IPS-11a (cell line): ENCODE measurements around the gene CYTH3.
"Not testable (repeated sequence)": the region's sequence is repeated elsewhere in the genome, so short reads cannot be mapped to it uniquely, and the experiment has no call there.

Source experiments
- H3K4me3 ChIP-seq: one replicate; pipeline ENCODE4 v1.5.1; 2013; ENCODE audit warnings: low read depth, low read length, control low read depth

The CYTH3 gene

DNA sequence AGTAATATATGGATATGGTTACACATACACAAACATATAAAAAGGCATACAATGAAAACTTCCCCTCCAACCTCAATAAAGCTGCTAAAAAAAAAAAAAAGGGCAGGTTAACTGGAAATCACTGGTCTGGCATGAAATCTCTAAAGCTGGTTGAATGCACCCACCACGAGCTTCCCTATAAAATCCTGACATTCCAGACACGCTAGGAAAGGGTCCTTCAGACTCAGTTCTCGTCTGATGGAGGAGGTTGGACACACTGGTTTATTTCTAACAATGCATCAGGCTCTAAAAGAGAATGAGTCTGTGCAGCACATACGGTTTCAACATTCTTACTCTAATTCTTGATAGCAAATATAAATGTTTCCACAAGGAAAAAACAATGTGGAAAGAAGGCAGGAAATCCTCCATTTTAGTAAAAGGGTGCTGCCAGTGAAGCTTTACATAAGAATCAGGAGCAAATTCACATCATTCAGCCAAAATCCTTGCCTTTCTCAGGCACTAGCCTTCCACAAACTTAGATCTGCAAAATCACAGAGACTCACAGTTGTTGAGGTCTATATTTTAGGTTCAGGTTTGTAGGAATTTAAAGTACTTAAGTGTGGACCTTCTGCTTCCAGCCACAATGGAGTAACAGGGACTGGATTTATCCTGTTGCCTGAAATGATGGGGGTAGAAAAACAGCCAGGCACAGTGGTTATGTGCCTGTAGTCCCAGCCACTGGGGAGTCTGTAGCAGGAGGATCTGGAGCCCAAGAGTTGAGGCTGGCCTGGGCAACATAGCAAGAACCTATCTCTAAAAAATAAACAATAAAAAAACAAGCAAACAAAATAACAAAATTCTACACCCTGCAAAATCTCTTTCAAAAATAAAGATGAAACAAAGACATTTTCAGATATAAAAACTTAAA lies 73.5 kb downstream of the CYTH3 start:
- H3K4me3 ChIP-seq: no peak overlapping the region

DNA sequence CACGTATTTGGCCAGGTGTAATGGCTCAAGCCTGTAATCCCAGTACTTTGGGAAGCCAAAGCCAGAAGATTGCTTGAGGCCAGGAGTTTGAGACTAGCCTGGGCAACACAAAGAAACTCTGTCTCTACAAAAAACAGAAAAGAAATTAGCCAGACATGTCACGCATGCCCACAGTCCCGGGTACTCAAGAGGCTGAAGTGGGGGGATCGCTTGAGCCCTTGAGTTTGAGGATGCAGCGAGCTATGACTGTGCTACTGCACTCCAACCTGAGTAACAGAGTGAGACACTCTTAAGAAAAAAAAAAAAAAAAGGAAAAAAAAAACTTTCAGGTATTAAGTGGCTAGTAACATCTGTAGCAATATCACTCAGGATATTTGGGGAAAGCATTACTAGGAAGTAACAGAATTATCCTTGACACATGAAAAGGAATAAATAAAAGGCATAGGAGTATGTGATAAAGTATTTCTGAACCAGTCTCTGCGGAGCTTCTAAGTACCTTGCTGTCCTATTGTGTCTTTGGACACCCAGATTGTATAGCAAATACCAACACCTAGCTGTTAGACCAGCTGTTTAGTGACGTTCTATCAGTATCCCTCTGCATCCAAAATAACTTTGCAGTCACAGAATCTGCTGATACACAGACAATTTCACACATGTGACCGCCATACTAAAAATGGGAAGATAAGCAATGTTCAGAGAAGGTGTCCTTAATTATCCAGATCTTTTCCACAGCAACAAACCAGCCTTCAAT lies 74.4 kb downstream of the CYTH3 start:
- no peak overlapping the region for H3K4me3 ChIP-seq

DNA sequence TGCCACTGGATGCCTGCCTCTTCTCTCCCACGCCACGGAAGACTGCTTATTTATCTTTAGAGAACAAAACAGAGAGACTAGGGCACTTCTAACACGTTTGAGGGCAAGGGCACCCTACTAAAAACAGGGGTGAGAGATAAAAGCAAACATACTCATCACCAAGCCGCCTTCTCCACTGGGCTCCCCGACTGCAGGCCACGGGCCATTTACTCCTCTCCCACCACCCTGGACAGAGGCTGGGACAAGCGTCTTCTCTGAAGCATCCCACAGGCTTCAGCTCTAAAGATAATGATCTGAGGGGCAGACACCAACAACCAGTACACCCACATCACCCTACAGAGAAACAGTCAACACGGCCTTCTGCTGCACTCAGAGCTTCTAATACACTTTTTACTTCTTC lies 78.7 kb downstream of the CYTH3 start:
- no peak overlapping the region for H3K4me3 ChIP-seq

- not testable (repeated sequence) for H3K4me3 ChIP-seq
These were observed 81.9 kb downstream of the CYTH3 start for GRCh38 chr7:6190563-6190962.

- no peak overlapping the region for H3K4me3 ChIP-seq
These were observed 84.0 kb downstream of the CYTH3 start for GRCh38 chr7:6188389-6188788.

- no peak overlapping the region for H3K4me3 ChIP-seq
These were observed 85.8 kb downstream of the CYTH3 start for GRCh38 chr7:6186577-6186976.

DNA sequence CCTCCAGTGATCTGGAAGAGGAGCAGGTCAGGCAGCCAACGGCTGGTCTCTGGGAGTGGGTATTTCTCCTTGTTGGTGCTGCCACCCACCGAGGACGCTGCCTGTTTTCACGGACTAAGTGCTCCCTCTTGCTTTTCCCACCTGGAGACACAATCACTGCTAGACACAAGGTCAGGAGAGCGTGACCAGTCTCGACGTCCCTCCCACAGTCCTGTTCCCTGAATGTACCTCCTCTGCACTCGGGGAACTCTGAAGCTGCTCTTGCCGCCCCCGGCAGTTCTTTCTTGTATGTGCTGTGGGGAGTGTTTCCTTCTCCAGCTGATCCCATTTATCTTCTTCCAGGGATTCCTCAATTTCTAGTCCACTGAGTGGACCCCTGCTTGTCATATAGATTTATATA lies 89.4 kb downstream of the CYTH3 start:
- H3K4me3 ChIP-seq: no peak overlapping the region

DNA sequence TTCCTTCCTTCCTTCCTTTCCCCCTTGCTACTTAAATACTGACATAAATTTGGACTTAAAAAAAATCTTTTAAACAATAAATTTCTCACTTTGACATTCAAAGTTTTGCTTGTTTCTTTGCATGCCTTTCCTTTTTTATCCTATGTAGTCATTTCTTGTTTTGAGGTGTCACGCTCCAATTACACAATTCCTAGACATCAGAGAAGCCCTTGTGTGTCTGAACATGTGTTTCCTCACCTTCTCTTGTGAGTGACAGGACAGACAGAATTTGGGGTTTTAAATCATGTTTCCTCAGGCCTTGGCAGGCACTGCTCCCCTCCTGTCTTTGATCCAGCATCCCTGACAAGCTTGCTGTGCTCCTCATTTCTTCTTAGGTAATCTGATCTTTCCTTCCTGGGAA lies 91.3 kb downstream of the CYTH3 start:
- no peak overlapping the region for H3K4me3 ChIP-seq

DNA sequence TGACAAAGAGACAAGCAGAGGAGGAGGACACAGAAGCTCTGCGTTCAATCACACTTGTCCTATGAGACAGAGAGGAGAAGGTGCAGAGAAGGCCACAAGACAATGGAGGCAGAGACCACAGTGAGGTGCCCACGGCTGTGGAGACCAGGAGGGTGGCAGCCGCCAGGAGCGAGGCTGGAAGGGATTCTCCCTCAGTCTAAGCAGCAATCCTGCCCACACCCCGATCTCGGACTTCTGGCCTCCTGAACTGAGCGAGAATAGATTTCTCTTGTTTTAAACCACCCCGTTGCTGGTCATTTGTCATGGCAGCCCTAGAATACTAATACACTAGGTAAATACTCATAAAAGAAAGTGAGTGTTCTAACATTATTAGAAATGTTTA lies 92.1 kb downstream of the CYTH3 start:
- H3K4me3 ChIP-seq: no peak overlapping the region

- no peak overlapping the region for H3K4me3 ChIP-seq
These were observed 92.6 kb downstream of the CYTH3 start for GRCh38 chr7:6179620-6180343.

DNA sequence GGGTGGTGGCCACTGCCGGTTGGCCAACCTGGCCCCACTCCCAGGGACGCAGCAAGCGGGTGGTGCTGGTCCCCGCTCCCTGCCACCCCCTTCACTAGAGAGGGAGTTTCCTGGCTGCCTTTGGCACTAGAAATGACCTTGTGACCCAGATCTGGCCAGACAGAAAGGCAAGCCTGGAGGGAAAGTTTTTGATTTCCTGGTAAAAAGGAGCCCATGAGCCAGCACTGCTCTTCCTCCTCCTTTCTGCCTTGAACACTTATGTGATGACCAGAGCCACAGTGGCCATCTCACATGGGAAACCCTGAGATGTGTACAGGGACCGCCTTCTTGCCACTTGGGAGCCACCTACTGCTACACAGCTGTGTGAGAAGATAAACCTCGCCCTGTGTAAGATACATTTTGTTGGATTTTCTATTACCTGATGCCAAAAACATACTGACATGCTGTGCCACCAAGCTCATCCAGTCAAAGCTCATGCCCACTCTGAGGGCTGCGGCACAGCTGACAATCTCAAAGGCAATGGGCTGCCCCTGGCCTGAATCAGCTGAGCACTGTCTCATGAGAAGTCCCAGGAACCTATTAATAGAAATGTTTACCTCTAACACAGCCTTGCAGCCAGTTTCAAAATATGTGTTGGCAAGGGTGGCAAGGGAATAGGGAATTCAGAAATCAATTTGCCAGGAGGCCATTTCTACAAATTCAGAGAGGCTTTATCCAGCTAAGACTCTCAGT lies 94.0 kb downstream of the CYTH3 start:
- no peak overlapping the region for H3K4me3 ChIP-seq

DNA sequence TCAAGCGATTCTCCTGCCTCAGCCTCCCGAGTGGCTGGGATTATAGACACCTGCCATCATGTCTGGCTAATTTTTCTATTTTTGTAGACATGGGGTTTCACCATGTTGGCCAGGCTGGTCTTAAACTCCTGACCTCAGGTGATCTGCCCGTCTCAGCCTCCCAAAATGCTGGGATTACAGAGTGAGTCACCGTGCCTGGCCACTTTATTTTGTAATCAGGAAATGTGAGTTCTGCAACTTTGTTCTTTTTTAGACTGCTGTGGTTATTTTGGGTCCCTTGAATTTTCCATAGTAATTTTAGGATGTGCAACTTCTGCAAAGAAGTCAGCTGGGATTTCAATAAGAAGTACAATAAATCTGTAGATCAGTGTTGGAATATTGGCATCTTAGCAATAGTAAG lies 96.8 kb downstream of the CYTH3 start:
- H3K4me3 ChIP-seq: no peak overlapping the region

DNA sequence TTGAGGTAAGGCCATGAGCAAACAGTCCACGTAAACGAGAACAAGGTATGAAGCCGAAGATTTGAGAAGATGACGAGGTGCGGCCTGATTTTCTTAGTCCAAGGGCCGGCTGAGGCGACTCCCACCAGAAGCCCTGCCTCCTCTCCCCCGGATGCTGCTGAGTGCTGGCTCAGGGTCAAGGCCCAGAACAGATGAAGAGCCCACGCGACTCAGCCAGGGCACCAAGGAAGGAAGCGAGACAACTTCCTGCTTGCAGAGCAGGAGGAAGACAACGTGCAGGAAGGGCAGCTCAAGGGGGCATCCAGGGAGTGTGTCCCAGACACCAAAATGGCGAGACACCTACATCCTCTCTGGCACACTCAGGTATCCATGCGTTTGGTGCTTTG lies 99.5 kb downstream of the CYTH3 start:
- no peak overlapping the region for H3K4me3 ChIP-seq

- H3K4me3 ChIP-seq: no peak overlapping the region
These were observed 100.1 kb downstream of the CYTH3 start for GRCh38 chr7:6172224-6172909.

DNA sequence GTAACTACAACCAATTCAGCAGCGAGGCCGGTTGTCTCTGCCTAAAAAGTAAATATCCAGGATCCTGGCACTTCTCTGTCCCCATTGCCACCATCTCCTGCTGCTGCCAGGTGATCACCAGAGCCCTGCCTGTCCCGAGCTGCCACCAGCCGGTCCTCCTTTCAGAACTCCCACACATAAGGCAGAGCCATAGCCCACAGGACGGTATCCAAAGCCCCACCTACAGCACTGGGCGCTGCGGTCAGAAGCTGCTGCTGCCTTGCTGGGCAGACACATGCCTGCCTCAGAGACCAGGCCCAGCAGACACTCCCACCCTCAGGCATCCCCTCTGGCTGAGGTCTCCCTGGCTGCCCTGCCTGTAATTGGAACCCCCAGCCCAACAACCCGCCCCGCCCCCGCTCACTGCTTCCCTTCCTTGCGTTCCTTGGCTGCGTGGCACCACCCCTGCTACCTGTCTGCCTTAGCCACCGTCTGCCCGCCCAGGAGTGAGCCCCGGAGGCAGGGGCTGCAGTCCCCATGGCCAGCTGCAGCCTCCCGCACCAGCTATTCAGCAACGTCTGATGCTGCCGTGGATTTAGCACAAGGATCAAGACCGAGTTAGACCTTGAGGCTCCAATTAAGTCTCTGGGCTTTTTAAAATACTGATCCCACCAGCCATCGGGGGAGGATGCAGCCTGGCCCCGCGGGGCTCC lies 100.7 kb downstream of the CYTH3 start:
- no peak overlapping the region for H3K4me3 ChIP-seq

DNA sequence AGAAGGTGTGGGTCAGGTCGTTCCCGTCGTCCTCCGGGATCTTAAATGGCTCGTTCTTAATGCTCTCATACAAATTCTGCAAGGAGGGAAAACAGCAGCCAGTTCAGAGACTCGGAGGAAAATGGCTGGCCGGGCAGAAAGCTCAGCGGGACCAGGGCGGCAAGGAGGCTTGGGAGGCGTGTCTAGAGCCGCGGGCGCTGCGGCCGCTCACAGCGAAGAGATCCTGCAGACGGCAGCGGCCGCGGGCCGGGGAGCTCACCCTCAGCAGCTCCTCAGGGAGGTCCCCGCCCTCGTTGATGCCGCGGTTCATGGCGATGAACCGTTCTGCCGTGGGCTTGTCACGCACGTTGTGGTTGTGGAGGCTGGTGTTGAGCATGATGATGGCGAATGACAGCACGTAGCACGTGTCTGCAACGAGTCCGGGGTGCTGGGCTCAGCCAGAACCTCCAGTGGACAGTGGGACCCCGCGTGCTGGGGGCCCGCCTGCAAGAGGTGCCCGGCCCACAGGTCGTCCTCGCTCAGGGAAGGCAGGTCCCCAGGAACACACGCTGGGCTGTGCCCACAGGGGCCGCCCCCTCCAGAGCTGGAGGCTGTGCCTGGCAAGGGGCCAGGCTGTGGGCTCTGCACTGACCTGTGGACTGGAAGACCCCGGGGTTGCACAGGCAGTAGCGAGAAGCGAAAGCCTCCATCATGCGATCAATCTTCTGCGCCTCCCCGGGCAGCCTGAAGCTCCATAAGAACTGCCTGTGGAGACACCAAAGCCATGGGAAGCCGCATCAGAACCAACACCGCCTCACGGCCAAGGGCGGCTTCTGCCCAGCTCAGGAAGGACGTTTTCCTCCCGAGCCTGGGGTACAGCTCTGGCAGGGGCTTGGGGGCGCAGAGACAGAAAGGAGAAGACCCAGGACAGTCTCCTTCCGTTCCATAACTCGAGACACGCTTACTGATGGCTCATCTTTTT lies 101.6 kb downstream of the CYTH3 start:
- no peak overlapping the region for H3K4me3 ChIP-seq

DNA sequence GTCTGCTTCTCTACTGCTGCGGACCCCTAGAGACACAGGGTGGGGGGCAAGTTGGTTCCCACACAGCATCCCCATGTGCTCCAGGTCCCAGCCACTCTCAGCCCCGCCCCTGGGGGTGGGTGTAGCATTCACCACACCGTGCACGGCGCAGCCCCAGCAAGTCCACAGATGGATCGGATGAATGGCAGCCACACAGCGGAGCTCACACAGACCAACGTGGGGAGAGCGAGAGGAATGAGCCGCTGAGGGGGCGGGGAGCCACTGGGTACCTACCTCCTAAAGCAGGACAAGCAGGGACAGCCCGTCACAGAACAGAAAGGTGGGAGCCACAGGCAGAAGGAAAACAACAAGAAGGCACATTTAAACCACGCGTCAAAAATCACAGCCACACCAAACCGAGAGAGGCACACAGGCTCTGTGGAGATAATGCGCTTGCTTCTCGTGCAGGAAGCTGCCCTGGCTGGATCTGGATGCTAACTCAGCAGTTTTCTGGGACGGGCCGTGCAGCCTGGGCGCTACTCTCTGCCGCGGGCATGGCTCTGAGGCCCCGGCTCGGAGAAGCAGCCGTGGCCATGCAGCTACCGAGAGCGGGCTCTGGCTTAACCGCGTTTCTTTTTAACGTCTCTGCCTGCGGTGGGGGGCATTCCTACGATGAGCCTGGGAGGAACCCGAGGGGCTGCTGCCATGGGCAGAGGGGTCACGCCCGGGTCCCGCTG lies 102.5 kb downstream of the CYTH3 start:
- H3K4me3 ChIP-seq: no peak overlapping the region

GRCh38 chr7:6168477-6168868 lies 104.0 kb downstream of the CYTH3 start:
- H3K4me3 ChIP-seq: no peak overlapping the region
